ENCODE results near the gene CCSER2. TPM values are rescaled to one million over a fixed set of nuclear protein-coding genes. Genes with fewer than 3 reads are reported as not detected.

CCSER2 gene
- total and polyA plus RNA-seq, 2 experiments from 2014 or later = 30.6 to 76.8 TPM

- no peak overlapping the region for H3K27ac ChIP-seq
- H3K79me2 ChIP-seq (ENCODE audit: insufficient read depth) = no peaks in the 10 kb centered on the region
- no peaks in the 10 kb centered on the region for H3K9me2 ChIP-seq (ENCODE audit: insufficient read depth)
- no peaks in the 10 kb centered on the region; the same call in 1 of the 2 replicates for H3K4me1 ChIP-seq (ENCODE audit: insufficient read depth)
- no peak overlapping the region for H2AFZ ChIP-seq
- no peak overlapping the region for H3K4me3 ChIP-seq
- H3K36me3 ChIP-seq (ENCODE audit: low read depth) = no peaks in the 10 kb centered on the region
- no peak overlapping the region for H3K4me2 ChIP-seq (ENCODE audit: unreplicated experiment)
- H4K20me1 ChIP-seq (ENCODE audit: insufficient read depth) = no peaks in the 10 kb centered on the region
- no peaks in the 10 kb centered on the region for H3F3A ChIP-seq (ENCODE audit: insufficient read depth)
- H3K9ac ChIP-seq = no peak overlapping the region
- in situ Hi-C loops (cut with MboI) = no loop called here
- DNase-seq = no peak
- H3K27me3 ChIP-seq (replicated peaks; ENCODE audit: insufficient read depth) = no peaks in the 10 kb centered on the region
- WGBS, 2 experiments (ENCODE audit: low coverage in 1 of 2, low lambda C conversion rate in 2 of 2, missing lambda C conversion rate in 2 of 2) = 0 to 3% methylated on average over 1 of the region's 1 CpG
- no peaks in the 10 kb centered on the region for H3K9me3 ChIP-seq (ENCODE audit: low read depth)
- TF ChIP-seq EZH2 (IDR thresholded peaks at IDR 0.05; ENCODE audit: insufficient read depth, poor library complexity, severe bottlenecking) = no peak
- TF ChIP-seq EZH2phosphoT487 (IDR thresholded peaks at IDR 0.05; ENCODE audit: insufficient read depth, low read depth) = no peak
Measured at GRCh38 chr10:84308021-84308420, 20.4 kb upstream of the CCSER2 start.

GRCh38 chr10:84308481-84309304 is 19.7 kb upstream of the CCSER2 start:
- no peaks in the 10 kb centered on the region; the same call in 1 of the 2 replicates for H3K4me1 ChIP-seq (ENCODE audit: insufficient read depth)
- no peaks in the 10 kb centered on the region for H3K79me2 ChIP-seq (ENCODE audit: insufficient read depth)
- 0 out of 2 replicates have a peak overlapping the region, but pooled peaks have one; percentile 12 for H3K4me3 ChIP-seq
- no peak overlapping the region for H3K27ac ChIP-seq
- no peaks in the 10 kb centered on the region for H3K27me3 ChIP-seq (replicated peaks; ENCODE audit: insufficient read depth)
- TF ChIP-seq EZH2phosphoT487 (IDR thresholded peaks at IDR 0.05; ENCODE audit: insufficient read depth, low read depth) (no peak), EZH2 (IDR thresholded peaks at IDR 0.05; ENCODE audit: insufficient read depth, poor library complexity, severe bottlenecking) (no peak)
- 16 to 21% methylated on average over 6 of the region's 6 CpGs for WGBS, 2 experiments (ENCODE audit: low coverage in 1 of 2, low lambda C conversion rate in 2 of 2, missing lambda C conversion rate in 2 of 2)
- in situ Hi-C loops (cut with MboI) = no loop called here
- H4K20me1 ChIP-seq (ENCODE audit: insufficient read depth) = no peaks in the 10 kb centered on the region
- H3K9ac ChIP-seq = no peak overlapping the region
- peak; percentile 35 for DNase-seq
- H3K4me2 ChIP-seq (ENCODE audit: unreplicated experiment) = peak overlapping the region; percentile 44
- no peaks in the 10 kb centered on the region for H3K9me3 ChIP-seq (ENCODE audit: low read depth)
- no peak overlapping the region for H2AFZ ChIP-seq
- H3F3A ChIP-seq (ENCODE audit: insufficient read depth) = no peaks in the 10 kb centered on the region
- H3K9me2 ChIP-seq (ENCODE audit: insufficient read depth) = no peaks in the 10 kb centered on the region
- no peaks in the 10 kb centered on the region for H3K36me3 ChIP-seq (ENCODE audit: low read depth)

- Histone ChIP-seq H3K4me3 (no peak overlapping the region), H3K36me3 (ENCODE audit: low read depth) (no peaks in the 10 kb centered on the region), H3K27me3 (replicated peaks; ENCODE audit: insufficient read depth) (no peaks in the 10 kb centered on the region), H3K9me2 (ENCODE audit: insufficient read depth) (no peaks in the 10 kb centered on the region), H3K9me3 (ENCODE audit: low read depth) (no peaks in the 10 kb centered on the region), H3K27ac (no peak overlapping the region), H3F3A (ENCODE audit: insufficient read depth) (no peaks in the 10 kb centered on the region), H3K4me2 (ENCODE audit: unreplicated experiment) (no peak overlapping the region), H3K79me2 (ENCODE audit: insufficient read depth) (no peaks in the 10 kb centered on the region), H2AFZ (no peak overlapping the region), H3K9ac (no peak overlapping the region), H4K20me1 (ENCODE audit: insufficient read depth) (no peaks in the 10 kb centered on the region), H3K4me1 (ENCODE audit: insufficient read depth) (no peaks in the 10 kb centered on the region; the same call in 1 of the 2 replicates)
- in situ Hi-C loops (cut with MboI) = no loop called here
- peak; percentile 18 for DNase-seq
- TF ChIP-seq EZH2phosphoT487 (IDR thresholded peaks at IDR 0.05; ENCODE audit: insufficient read depth, low read depth) = no peak
- TF ChIP-seq EZH2 (IDR thresholded peaks at IDR 0.05; ENCODE audit: insufficient read depth, poor library complexity, severe bottlenecking) = no peak
- WGBS, 2 experiments (ENCODE audit: low coverage in 1 of 2, low lambda C conversion rate in 2 of 2, missing lambda C conversion rate in 2 of 2) = 70 to 72% methylated on average over 2 of the region's 2 CpGs
Measured at GRCh38 chr10:84310470-84310869, 17.9 kb upstream of the CCSER2 start.

- 61 to 64% methylated on average over 8 of the region's 8 CpGs for WGBS, 2 experiments (ENCODE audit: low coverage in 1 of 2, low lambda C conversion rate in 2 of 2, missing lambda C conversion rate in 2 of 2)
Measured at GRCh38 chr10:84311576-84311975, 16.8 kb upstream of the CCSER2 start.

More at GRCh38 chr10:84311576-84311975, 16.8 kb upstream of the CCSER2 start:
- Histone ChIP-seq H3K27ac (no peak overlapping the region), H2AFZ (no peak overlapping the region), H3K27me3 (replicated peaks; ENCODE audit: insufficient read depth) (no peaks in the 10 kb centered on the region), H3K4me3 (no peak overlapping the region), H3K9me3 (ENCODE audit: low read depth) (no peaks in the 10 kb centered on the region), H4K20me1 (ENCODE audit: insufficient read depth) (no peaks in the 10 kb centered on the region), H3F3A (ENCODE audit: insufficient read depth) (no peaks in the 10 kb centered on the region), H3K4me2 (ENCODE audit: unreplicated experiment) (no peak overlapping the region), H3K79me2 (ENCODE audit: insufficient read depth) (no peaks in the 10 kb centered on the region), H3K9me2 (ENCODE audit: insufficient read depth) (no peaks in the 10 kb centered on the region), H3K4me1 (ENCODE audit: insufficient read depth) (no peaks in the 10 kb centered on the region; the same call in 1 of the 2 replicates), H3K9ac (no peak overlapping the region), H3K36me3 (ENCODE audit: low read depth) (no peaks in the 10 kb centered on the region)
- in situ Hi-C loops (cut with MboI) = no loop called here
- no peak for DNase-seq
- TF ChIP-seq EZH2 (IDR thresholded peaks at IDR 0.05; ENCODE audit: insufficient read depth, poor library complexity, severe bottlenecking) (no peak), EZH2phosphoT487 (IDR thresholded peaks at IDR 0.05; ENCODE audit: insufficient read depth, low read depth) (no peak)
